ENCODE data around the gene GJC1.

GJC1 gene

DNA sequence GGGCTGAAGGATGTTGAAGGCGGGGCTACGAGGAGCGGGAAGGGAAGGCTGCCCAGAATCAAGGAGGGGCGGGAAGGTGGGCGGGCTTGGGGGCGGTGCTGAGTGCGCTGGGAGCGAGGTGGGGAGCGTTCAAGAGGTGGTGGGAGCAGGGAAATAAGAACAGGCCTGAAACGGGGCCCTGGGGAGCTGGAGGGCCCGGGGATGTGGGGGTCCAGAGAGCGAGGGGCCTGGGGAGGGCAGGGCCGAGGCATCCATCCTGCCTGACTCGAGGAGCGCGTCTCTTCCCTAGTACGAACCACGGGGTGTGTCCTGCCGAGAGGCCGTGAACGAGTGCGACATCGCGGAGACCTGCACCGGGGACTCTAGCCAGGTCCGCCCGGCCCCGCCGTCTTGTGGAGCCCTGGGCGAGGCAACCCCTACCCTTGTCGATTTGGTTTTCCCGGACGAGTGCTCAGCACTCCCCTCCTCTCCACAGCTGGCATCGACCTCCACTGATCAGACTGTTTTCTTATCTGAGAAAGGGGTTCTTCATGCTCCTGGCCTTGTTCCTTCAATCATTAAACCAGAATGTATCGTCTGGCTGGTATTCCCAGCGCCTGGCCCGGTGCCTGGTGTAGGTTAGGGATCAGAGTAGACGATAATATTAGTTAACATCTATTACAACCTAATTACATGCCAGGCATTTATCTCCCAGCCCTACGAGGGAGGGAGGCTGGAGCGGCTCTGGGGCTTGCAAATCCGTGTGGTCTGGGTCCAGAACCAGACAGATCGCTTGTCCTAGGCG lies 54.1 kb downstream of the GJC1 start:
- no peak for DNase-seq

DNA sequence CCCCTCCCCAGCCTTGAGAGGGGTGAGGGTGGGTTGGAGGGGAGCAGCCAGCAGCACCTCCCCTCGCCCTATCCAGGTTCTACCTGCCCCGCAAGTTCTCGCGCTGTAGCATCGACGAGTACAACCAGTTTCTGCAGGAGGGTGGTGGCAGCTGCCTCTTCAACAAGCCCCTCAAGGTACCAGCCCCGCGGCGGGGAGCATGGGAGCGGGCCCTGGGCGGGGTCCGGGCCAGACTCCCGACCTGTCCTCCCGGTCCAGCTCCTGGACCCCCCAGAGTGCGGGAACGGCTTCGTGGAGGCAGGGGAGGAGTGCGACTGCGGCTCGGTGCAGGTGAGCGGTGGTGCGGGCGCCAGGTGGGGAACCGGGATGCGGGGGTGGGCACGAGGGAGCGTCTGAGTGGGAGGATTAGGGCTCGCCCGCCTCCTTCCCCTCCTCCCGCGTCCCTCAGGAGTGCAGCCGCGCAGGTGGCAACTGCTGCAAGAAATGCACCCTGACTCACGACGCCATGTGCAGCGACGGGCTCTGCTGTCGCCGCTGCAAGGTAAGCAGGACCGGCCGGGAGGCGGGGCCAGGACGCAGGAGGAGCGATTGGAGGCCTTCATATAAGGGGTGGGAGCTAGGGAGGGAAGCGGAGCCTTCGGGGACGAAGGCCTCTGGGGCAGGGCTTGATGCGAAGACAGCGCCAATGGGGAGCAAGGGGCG lies 54.8 kb downstream of the GJC1 start:
- peak; percentile 95 to 96 for DNase-seq

GRCh38 chr17:44774271-44775135 lies 55.6 kb downstream of the GJC1 start:
- DNase-seq: peak; percentile 94 to 95

DNA sequence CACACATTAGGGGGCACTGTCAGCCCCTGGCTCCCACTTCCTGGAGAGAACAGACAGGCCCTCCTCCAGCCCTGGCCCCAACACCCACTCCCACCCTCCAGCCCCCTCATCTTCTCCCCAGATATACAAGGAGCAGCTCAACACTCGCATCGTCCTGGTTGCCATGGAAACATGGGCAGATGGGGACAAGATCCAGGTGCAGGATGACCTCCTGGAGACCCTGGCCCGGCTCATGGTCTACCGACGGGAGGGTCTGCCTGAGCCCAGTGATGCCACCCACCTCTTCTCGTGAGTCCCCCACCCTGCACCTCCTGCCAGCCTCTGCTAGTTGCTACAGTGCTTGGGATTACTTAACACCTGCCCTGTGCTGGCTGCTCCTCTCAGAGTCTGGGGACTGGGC lies 56.9 kb downstream of the GJC1 start:
- DNase-seq: no peak

- no peak for DNase-seq
Observed at GRCh38 chr17:44772308-44773045, 57.6 kb downstream of the GJC1 start.

GRCh38 chr17:44770166-44770925 lies 59.7 kb downstream of the GJC1 start:
- DNase-seq: no peak

GRCh38 chr17:44769647-44770084 lies 60.4 kb downstream of the GJC1 start:
- DNase-seq: no peak

- no peak for DNase-seq
Observed at GRCh38 chr17:44769230-44769629, 60.9 kb downstream of the GJC1 start.

GRCh38 chr17:44768505-44769142 lies 61.5 kb downstream of the GJC1 start:
- DNase-seq: no peak

DNA sequence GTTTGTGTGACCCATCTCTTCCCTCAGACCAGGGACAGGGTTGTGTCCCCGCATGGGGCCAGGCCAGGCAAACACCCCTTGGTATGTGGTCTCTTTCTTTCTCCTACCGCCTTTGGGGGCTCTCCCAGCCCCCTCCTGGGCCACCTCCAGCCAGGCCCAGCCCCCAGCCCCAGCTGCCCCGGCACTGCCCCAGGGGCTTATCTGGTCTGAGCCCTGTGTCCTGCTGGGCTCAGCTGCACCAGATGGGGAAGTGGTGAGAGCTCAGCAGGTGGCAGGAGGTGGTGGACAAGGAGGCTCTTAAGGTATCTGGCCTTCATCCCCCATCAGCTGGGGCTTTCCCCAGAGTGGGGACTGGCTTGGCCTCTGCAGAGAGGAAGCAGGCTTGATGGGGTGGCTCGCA lies 62.6 kb downstream of the GJC1 start:
- no peak for DNase-seq

DNA sequence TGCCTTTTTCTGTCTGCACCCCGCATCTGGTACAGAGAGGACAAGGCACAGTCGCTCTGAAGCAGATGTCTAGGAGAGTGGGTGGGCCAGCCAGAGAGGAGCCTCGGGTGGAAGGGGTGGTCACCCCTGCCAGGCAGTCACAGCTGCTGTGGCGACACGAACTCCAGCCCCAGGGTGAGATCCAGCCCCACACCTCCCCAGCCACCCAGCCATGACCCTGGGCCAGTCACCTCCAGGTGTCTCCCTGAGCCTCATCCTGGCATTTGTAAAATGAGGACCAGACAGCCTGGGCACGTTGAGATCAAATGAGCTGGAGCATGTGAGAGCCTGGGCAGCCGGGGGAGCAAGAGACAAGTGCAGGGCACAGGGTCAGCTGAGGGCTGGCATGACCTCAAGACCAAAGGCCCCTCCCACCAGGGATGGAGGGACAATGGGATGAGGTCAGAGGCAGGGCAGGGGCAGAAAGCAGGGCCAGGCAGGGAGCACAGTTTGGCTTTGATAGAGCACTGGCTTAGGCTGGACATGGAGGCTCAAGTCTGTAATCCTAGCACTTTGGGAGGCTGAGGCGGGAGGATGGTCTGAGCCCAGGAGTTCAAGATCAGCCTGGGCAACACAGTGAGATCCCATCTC lies 63.6 kb downstream of the GJC1 start:
- DNase-seq: no peak

DNA sequence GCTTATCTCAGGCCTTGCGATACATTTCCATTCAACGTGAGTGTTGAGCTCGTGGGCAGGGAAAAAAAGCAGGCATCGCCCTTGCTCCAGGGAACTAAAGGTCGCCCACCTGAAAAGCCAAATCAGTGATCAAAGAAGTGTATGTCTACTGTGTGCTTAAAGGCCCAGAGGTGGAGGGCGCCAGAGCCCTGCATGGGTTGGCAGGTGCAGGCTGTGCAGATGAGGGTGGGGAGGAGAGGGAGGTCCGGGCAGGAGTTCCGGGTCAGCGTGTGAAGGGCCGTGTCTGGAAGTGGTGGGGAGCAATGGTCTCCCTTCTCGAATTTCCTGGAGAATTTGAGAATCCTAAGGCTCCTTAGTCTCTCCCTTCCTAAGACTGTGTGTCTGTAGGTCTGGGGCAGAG lies 64.1 kb downstream of the GJC1 start:
- DNase-seq: no peak

DNA sequence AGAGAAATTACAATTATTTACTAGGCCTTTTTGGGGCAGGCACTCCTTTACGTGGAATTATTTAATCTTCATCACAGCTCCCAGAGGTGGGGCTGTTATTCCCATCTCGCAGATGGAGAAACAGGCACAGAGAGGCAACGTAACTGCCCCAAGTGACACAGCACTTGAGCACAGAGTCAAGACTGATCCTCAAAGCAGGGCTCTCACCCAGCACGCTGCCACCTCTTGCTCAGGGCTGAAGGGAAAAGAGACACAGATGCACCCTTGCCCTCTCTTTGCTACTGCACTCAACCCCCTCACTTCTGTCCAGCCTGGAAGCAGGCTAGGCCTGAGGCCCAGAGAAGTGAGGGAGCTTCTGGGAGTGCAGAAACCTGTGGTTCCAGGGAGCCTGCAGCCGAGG lies 66.9 kb downstream of the GJC1 start:
- DNase-seq: no peak

GRCh38 chr17:44761932-44762810 lies 67.9 kb downstream of the GJC1 start:
- DNase-seq: no peak

DNA sequence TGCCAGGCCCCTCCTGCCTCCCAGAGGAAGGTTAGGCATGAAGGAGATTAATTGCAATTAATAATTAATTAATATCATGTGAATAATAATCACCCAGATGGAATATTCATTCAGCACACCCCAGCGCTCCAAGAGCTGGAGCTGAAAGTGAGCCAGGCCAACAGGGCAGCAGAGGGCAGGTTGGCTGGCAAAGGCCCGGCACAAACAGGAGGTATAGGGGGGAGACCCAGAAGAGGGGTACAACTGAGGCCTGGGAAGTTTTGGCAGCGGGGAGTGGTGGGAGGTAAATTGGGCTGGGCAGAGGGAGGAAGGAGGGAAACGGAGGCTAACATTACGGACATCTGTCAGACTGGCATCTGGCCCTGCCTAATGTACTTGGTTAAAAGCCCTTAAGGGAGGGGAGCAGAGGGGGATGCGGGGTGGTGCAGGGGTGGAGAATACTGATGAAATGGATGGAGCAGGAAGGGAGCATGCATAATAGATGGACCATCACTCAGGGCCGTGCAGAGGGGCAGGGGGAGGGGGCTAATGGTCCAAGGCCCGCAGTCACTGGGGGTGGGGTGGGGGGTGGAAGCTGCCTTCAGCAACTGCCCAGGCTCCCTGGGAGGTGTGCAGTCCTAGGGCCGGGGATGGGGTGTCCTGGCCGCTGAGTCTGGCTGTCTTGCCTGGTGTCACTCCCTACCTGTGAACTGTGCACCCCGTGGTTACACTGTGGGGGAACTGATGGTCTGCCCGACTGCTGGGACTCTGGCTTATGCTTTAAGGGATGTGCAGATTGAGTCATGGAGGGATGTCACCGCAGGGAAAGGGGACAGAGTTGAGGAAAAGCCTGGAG lies 69.4 kb downstream of the GJC1 start:
- no peak for DNase-seq

GRCh38 chr17:44759916-44760243 lies 70.2 kb downstream of the GJC1 start:
- DNase-seq: no peak

GRCh38 chr17:44759086-44759915 lies 70.8 kb downstream of the GJC1 start:
- no peak for DNase-seq

DNA sequence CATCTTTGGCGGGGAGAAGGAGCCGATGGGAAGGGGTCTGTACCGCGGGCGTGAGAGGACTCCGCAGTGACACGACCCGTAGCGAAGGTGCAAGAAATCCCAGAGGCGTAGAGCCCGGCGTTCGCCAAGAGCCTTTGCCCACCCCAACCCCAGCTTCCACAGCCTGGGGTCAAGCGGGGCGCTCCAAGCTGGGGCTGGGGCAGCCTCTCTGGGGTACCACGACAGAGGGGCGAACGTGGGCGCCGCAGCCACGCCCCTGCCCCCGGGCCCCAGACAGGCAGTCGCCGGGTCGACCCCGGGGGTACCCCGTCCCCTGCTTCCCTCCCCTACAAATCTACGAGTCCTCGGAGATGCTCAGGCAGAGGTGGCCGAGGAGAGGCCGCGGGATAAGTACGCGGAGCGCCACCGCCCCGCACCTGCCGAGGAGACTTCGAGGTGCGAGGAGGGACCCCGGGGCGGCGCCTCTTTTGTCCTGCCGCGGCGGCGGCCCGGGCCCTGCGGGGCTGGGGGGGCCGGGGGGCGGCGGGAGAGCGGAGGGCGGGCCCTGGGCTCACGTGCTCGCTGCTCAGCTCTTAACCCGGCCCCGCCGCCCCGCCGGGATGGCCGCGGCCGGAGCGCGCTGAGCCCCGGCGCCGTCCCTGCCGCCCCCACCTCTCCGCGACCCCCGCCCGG lies 71.5 kb downstream of the GJC1 start, which contains the start of gene ADAM11:
Gene ADAM11 (plus strand): TSS at position 575 of the 672 bp plus-strand sequence. CDS start 212 bp downstream, outside the sequence.
- DNase-seq: no peak

All from stimulated activated CD4-positive, alpha-beta T cell treated with anti-CD3 and anti-CD28 coated beads, Interleukin-2, amount 100 ng/mL, for 48 hours (primary cell).